HG03565 (cell line): ENCODE results near the gene CNKSR3.

Experiments
- ATAC-seq: cut with Tn5 transposase; IDR thresholded peaks from one replicate; pipeline ENCODE4 v1.9.1; 2021; ENCODE audit warnings: mild to moderate bottlenecking, moderate library complexity; ENCODE audit not compliant: unreplicated experiment

The CNKSR3 gene

DNA sequence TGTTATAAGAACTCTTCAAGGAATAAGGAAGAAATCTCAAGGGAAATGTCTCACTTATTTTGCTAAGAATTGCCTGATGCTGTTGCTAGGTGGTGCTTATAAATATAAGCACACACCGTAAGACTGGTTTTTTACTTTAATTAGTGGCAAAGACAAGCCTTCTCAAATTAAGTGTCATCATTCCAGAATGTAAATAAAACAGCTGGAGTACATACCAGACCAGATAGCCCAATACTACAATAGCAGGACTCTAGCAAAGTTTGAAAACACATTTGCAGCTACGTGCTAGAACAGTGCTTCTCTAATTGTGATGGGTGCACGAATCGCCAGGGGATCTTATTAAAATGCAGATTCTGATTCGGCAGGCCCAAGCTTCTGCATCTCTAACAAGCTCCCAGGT lies 6.8 kb downstream of the CNKSR3 start:
- no peak for ATAC-seq

DNA sequence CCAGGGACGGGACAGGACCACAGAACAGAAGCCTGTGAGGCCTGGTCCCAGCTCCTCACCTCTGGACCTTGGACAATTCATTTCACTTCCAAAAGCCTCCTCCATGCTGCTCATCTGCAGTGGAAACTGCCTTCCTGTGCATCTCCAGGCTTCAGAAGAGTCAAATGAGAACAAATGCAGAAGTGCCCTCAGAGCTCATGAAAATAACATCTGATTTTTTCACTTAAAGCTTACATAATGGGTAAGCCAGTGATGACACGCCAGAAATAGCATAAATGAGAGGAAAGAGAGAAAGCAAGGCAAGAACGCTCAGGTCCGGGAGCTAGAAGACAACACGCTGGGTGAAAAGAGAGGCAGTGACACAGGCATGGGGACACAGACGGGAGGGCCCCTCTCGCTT lies 7.9 kb downstream of the CNKSR3 start:
- no peak for ATAC-seq

DNA sequence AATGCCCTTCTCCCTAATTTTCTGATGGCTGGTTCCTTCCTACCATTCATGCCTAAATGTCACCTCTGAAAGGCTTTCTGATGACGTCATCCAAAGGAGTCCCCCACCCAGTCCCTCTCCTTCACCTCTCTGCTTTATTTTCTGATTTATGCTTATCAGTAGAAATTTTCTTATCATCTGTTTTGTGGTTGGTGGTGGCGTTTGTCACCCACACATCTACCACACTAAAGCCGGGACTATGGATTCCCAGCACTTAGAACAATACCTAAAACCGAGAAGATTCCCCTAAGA lies 9.0 kb downstream of the CNKSR3 start:
- ATAC-seq, result no peak

- no peak for ATAC-seq
Measured at GRCh38 chr6:154500769-154501577, 9.5 kb downstream of the CNKSR3 start.

GRCh38 chr6:154499855-154500589 lies 10.5 kb downstream of the CNKSR3 start:
- no peak for ATAC-seq

- ATAC-seq, result no peak
Measured at GRCh38 chr6:154498340-154498934, 12.0 kb downstream of the CNKSR3 start.

DNA sequence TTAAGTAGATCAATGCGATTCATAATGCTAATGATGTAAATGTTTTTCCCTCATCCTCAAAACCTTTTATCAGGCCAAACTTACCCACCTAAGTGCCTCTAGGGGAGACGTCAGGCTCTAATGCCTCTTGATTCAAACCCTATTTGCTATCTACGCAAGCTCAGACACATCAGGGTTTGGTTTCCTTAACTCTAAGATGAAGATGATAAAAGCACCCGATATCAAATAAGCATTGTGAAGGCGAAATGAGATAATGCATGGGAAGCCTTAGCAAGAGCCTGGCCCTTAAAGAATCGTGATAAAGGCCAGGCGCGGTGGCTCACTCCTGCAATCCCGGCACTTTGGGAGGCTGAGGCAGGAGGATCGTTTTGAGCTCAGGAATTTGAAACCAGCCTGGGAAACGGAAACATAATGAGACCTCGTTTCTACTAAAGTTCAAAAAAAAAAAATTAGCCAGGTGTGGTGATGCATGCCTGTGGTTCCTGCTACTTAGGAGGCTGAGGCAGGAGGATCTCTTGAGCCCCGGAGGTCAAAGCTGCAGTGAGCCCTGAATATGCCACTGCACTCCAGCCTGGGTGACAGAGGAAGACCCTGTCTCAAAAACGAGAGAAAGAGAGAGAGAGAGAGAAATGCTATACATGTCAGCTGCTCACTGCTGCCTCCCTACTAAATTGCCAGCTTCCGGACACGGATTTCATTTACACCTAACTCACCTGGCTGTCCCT lies 13.5 kb downstream of the CNKSR3 start:
- no peak for ATAC-seq

DNA sequence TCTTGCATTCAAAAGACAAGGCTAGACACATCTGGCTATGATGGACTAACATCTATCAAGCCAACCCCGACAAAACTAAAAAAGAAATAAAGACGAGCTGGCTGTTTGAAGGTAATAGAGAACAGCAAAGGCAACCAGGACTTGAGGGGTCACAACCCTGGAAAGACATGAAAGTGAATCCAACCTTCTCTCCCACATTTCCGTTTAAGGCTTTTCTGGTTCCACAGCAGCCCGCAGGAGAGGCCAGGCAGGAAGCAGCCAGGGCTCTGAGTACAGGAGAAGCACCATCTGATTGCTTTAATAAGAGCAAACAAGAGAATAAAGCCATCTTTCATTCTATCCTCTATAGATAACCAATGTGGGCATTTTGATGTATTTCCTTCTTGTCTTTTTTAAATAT lies 14.3 kb downstream of the CNKSR3 start:
- no peak for ATAC-seq

DNA sequence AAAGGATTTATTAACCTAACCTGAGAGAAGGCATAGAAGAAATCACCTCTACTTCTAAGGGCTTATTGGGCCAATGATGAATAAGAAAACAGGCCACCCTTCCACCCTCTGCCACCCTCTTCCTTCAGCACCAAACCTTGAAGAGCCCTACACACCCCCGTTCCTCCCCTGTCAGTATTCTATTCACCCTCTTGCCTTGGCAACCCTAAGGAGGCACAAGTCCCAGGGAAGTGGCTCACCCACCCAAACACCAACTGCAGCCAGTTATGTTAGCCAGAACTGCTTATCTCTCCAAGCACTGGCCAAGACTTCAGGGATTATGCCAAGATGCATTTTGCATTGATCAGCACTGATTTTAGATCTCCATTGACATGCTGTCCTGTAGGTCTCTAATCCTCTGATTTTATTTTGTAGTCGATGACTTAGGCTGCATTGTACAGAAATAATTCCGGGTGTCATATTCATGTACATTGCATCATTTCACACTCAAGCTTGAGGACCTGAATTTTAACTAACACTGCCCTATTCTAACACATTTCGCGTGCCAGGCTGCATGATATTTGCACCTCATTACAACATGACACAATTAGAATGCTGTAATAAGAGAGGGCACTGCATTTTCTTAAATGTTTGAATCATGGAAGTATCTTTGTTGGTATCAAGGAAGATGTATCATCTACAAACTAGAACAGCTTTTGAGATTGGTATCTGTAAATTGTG lies 15.7 kb downstream of the CNKSR3 start:
- no peak for ATAC-seq

GRCh38 chr6:154491567-154492470 lies 18.7 kb downstream of the CNKSR3 start:
- ATAC-seq, result no peak

DNA sequence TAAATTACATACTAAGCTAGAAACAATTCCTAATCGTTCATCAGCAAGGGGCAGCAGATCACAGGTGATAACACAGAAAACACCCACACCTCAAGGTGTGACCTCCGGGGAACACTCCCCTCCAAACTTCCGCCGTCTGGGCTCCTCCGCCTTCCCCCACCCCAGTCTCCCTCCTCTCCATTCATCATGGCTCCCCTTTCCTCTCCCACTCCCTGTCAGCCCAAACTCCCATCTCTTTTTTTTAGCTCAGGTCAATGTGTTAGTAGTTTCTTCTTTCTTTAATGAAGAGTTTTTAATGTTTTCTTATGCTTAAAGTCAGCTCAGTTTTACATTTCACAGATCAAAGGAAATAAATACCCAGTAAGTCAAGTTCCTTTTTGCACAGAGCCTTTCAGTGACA lies 20.7 kb downstream of the CNKSR3 start:
- ATAC-seq, result no peak

GRCh38 chr6:154488802-154489437 lies 21.6 kb downstream of the CNKSR3 start:
- ATAC-seq, result no peak

- ATAC-seq, result no peak
Measured at GRCh38 chr6:154488248-154488593, 22.3 kb downstream of the CNKSR3 start.

GRCh38 chr6:154487367-154488247 lies 22.9 kb downstream of the CNKSR3 start:
- no peak for ATAC-seq

DNA sequence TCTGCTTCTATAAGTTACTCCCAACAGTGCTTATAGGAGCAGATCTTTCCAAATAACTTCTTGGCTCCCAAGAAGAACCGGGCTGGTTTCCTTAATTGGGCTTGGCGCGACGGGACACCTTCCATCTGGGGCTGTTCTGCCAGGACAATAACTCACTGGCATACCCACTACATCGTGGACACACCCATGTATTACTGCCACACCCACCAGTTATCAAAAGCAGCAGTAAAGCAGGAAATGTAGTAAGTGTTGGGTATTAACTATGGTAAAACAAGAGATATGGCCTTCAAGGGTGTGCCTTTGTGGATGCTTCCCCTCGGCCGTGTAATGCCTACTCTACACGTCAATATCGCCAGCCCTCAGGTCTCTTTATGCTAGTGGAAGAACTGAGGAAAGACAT lies 24.7 kb downstream of the CNKSR3 start:
- ATAC-seq, result no peak

- ATAC-seq, result no peak
Measured at GRCh38 chr6:154484942-154485341, 25.5 kb downstream of the CNKSR3 start.

- ATAC-seq, result no peak
Measured at GRCh38 chr6:154482858-154483257, 27.6 kb downstream of the CNKSR3 start.

- no peak for ATAC-seq
Measured at GRCh38 chr6:154481521-154482013, 28.9 kb downstream of the CNKSR3 start.
